HepG2 (cell line): Measurements from ENCODE around the gene GP9. TPM values are rescaled to one million over a fixed set of nuclear protein-coding genes. Genes with fewer than 3 reads are reported as not detected.

Experiments
- DDIT3 ChIP-seq: sonication (generic); formaldehyde crosslinking; IDR thresholded peaks from 2 replicates; pipeline ENCODE4 v1.4.0; 2020; ENCODE audit warnings: mild to moderate bottlenecking, missing genetic modification reagents
- FIP1L1 ChIP-seq: fragments of 200-400 bp; formaldehyde crosslinking; IDR thresholded peaks from 2 replicates; pipeline ENCODE4 v1.6.1; 2018; ENCODE audit warnings: low read depth, mild to moderate bottlenecking, low read length, moderate library complexity, borderline replicate concordance; ENCODE audit not compliant: insufficient read depth
- IKZF4 ChIP-seq: sonication (generic); formaldehyde crosslinking; IDR thresholded peaks from 2 replicates; pipeline ENCODE4 v1.5.1; 2020; ENCODE audit warnings: borderline replicate concordance, mild to moderate bottlenecking, low read depth, missing genetic modification reagents; ENCODE audit errors: not compliant biosample characterization
- KLF12 ChIP-seq: sonication (generic); formaldehyde crosslinking; IDR thresholded peaks from 2 replicates; pipeline ENCODE4 v1.4.0; 2020; ENCODE audit warnings: missing genetic modification reagents, borderline replicate concordance
- KLF6 ChIP-seq: IDR thresholded peaks from 2 replicates; pipeline ENCODE4 v1.8.0; 2016; ENCODE audit warnings: missing biosample characterization, missing genetic modification reagents
- MEIS2 ChIP-seq: sonication (generic); formaldehyde crosslinking; IDR thresholded peaks from 2 replicates; pipeline ENCODE4 v1.9.0; 2021; ENCODE audit warnings: mild to moderate bottlenecking, missing genetic modification reagents
- NFKB2 ChIP-seq: sonication (generic); formaldehyde crosslinking; IDR thresholded peaks from 2 replicates; pipeline ENCODE4 v1.4.0; 2020; ENCODE audit warnings: missing genetic modification reagents, borderline replicate concordance
- ZFP1 ChIP-seq: IDR thresholded peaks from 2 replicates; pipeline ENCODE4 v1.6.1; 2016
- ZFP37 ChIP-seq: sonication (generic); formaldehyde crosslinking; IDR thresholded peaks from 2 replicates; pipeline ENCODE4 v1.4.0; 2020; ENCODE audit warnings: missing genetic modification reagents, borderline replicate concordance
- ZNF253 ChIP-seq: sonication (generic); formaldehyde crosslinking; IDR thresholded peaks from 2 replicates; pipeline ENCODE4 v1.8.0; 2022; ENCODE audit warnings: mild to moderate bottlenecking, missing genetic modification reagents, borderline replicate concordance
- ZNF274 ChIP-seq: sonication (generic); formaldehyde crosslinking; IDR thresholded peaks from 2 replicates; pipeline ENCODE4 v1.5.1; 2020; ENCODE audit warnings: mild to moderate bottlenecking, missing genetic modification reagents
- ZNF3 ChIP-seq: IDR thresholded peaks from 2 replicates; pipeline ENCODE4 v1.7.0; 2017; ENCODE audit warnings: inconsistent platforms
- ZNF350 ChIP-seq: sonication (generic); formaldehyde crosslinking; IDR thresholded peaks from 2 replicates; pipeline ENCODE4 v1.4.0; 2020; ENCODE audit warnings: mild to moderate bottlenecking, low read depth, missing genetic modification reagents, borderline replicate concordance
- ZNF367 ChIP-seq: sonication (generic); formaldehyde crosslinking; IDR thresholded peaks from 2 replicates; pipeline ENCODE4 v1.4.0; 2020; ENCODE audit warnings: missing genetic modification reagents, borderline replicate concordance
- ZNF614 ChIP-seq: IDR thresholded peaks from 2 replicates; pipeline ENCODE4 v1.6.1; 2018; ENCODE audit warnings: missing biosample characterization, missing genetic modification reagents, inconsistent platforms, borderline replicate concordance
- ZNF687 ChIP-seq: sonication (generic); formaldehyde crosslinking; IDR thresholded peaks from 2 replicates; pipeline ENCODE4 v1.5.1; 2020; ENCODE audit warnings: mild to moderate bottlenecking, missing genetic modification reagents, moderate library complexity
- ZNF703 ChIP-seq: sonication (generic); formaldehyde crosslinking; IDR thresholded peaks from 2 replicates; pipeline ENCODE4 v1.5.1; 2020; ENCODE audit warnings: missing genetic modification reagents, mild to moderate bottlenecking, moderate library complexity, borderline replicate concordance
- polyA plus RNA-seq, 8 experiments: library from polyadenylated mRNA; depleted of rRNA in 3 of 8; stranded (reverse) in 7 of 8; unstranded in 1 of 8; fragments of >200 nt; fragmentation: Illumina TruSeq in 4 of 8; extraction: Trizol in 4 of 8; gene quantifications; 2 replicates each; pipeline versions ENCODE4 v1.2.1 to v1.2.3, GENCODE V29; 2011 to 2016; ENCODE audit warnings: low read depth in 4 of 8, missing spikeins in 1 of 8, mixed read lengths in 1 of 8; ENCODE audit not compliant: insufficient read depth in 1 of 8
- total RNA-seq, 5 experiments: library from RNA; depleted of rRNA; stranded (reverse); fragments of >200 nt; fragmentation: Illumina TruSeq; extraction: Trizol; gene quantifications; 2 replicates each; pipeline ENCODE4 v1.2.3, GENCODE V29; 2016; ENCODE audit warnings: low read depth in 1 of 5
- TF ChIP-seq, protein P1 (sequence below): fragments of 450-650 bp; IDR thresholded peaks from 2 replicates; pipeline ENCODE4 v1.6.1; 2016
- TF ChIP-seq, protein P2 (sequence below): sonication (generic); formaldehyde crosslinking; IDR thresholded peaks from 2 replicates; pipeline ENCODE4 v1.8.0; 2022; ENCODE audit warnings: mild to moderate bottlenecking, missing genetic modification reagents

The GP9 gene
- total and polyA plus RNA-seq, 2 of the 13 experiments (the other 11 are each of a cell fraction or from before 2014, with no cell fraction given), result not detected

DNA sequence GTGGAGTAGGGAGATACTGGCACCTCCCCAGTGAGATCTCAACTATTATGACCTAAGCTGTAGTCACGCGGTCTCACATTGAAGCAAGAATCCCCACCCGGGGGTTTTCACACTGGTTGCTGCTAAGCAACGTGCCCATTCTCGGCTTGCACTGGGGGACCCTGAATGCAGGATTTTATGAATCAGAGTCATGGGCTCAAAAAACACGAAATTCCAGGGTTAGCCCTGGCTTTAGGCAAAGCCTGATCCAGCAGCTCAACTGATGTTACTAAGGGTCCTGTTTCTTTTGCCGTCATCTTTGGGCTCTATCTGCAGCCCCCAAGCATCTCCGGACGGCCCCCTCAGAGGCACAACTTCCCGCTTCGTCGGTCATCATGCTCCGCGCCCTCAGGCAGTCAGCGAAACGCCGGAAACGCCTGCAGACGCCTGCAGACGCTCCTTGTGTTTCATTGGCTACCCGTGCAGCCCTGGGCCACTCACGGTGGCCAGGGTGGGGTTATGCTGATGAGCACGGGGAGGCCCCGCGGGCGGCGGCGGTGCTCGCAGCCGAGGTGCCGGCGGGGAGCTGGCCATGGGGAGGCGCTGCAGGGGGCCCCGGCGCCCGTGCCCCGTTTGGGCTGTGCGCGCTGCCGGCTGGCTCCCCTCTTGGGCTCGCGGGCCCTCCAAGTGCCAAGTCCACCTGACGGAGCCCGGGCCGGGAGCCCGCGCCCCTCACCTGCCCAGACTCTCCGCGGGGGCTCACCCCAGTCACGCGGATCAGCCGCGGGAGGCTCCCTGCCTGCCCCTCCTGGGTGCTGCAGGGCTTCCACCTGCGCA, 33.6 kb upstream of the GP9 start (continued):
- no peak for TF ChIP-seq KLF6 (CRISPR knock-in tag)
- TF ChIP-seq ZFP37 (CRISPR knock-in tag), result 0 out of 2 replicates have a peak, but pooled peaks have one; percentile 68
- TF ChIP-seq ZNF3 (CRISPR knock-in tag), result no peak
- no peak for TF ChIP-seq ZNF253
- no peak for TF ChIP-seq ZFP1 (CRISPR knock-in tag)
- TF ChIP-seq MEIS2, result no peak
- no peak for TF ChIP-seq ZNF274
- no peak for TF ChIP-seq ZNF703 (CRISPR knock-in tag)
- TF ChIP-seq ZNF350 (CRISPR knock-in tag), result no peak
- TF ChIP-seq FIP1L1, result no peak
- peak; percentile 75; the same call in 1 of the 2 replicates for TF ChIP-seq KLF12 (CRISPR knock-in tag)
- peak; percentile 66; the same call in 1 of the 2 replicates for TF ChIP-seq NFKB2
- TF ChIP-seq, protein P1, sequence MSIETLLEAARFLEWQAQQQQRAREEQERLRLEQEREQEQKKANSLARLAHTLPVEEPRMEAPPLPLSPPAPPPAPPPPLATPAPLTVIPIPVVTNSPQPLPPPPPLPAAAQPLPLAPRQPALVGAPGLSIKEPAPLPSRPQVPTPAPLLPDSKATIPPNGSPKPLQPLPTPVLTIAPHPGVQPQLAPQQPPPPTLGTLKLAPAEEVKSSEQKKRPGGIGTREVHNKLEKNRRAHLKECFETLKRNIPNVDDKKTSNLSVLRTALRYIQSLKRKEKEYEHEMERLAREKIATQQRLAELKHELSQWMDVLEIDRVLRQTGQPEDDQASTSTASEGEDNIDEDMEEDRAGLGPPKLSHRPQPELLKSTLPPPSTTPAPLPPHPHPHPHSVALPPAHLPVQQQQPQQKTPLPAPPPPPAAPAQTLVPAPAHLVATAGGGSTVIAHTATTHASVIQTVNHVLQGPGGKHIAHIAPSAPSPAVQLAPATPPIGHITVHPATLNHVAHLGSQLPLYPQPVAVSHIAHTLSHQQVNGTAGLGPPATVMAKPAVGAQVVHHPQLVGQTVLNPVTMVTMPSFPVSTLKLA, result no peak
- TF ChIP-seq ZNF687 (CRISPR knock-in tag), result peak; percentile 89
- TF ChIP-seq ZNF367 (CRISPR knock-in tag), result no peak
- TF ChIP-seq ZNF614, result peak; percentile 36; the same call in 1 of the 2 replicates
- TF ChIP-seq, protein P2, sequence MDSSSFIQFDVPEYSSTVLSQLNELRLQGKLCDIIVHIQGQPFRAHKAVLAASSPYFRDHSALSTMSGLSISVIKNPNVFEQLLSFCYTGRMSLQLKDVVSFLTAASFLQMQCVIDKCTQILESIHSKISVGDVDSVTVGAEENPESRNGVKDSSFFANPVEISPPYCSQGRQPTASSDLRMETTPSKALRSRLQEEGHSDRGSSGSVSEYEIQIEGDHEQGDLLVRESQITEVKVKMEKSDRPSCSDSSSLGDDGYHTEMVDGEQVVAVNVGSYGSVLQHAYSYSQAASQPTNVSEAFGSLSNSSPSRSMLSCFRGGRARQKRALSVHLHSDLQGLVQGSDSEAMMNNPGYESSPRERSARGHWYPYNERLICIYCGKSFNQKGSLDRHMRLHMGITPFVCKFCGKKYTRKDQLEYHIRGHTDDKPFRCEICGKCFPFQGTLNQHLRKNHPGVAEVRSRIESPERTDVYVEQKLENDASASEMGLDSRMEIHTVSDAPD (CRISPR knock-in tag), result no peak
- TF ChIP-seq IKZF4 (CRISPR knock-in tag), result no peak
- TF ChIP-seq DDIT3 (CRISPR knock-in tag), result no peak
